Mammary epithelial cell (primary cell): ENCODE data around the gene CYB5A.

ENCODE experiments used
- EZH2 ChIP-seq: IDR thresholded peaks from 2 replicates; pipeline ENCODE4 v1.6.1; 2012; ENCODE audit warnings: low read length, inconsistent platforms, borderline replicate concordance
- TF ChIP-seq, protein P1 (sequence below), 2 donors: IDR thresholded peaks in 1 of 2; conservative IDR thresholded peaks in 1 of 2; 2 replicates each; pipeline ENCODE4 v1.5.1; 2011 to 2012; ENCODE audit warnings: inconsistent platforms in 2 of 2, low read length in 2 of 2, mild to moderate bottlenecking in 2 of 2, control low read depth in 1 of 2, low read depth in 1 of 2; ENCODE audit not compliant: insufficient read depth in 1 of 2; ENCODE audit errors: extremely low read depth in 1 of 2

DNA sequence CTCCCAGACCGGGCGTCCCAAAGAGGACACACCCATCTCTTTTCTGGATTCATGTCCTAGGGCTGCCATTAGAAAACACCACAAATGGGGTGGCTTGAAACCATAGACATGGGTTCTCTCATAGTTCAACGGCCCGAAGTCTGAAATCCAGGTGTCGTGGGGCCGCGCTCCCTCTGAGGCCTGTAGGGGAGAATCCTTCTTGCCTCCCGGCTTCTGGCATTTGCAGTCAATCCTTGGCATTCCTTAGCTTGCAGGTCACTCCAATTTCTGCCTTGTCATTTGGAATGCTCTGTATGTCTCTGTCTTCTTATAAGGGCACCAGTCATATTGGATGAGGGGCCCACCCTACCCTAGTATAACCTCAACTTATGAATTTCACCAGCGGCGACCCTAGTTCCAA, 65.1 kb downstream of the CYB5A start:
- TF ChIP-seq, protein P1, sequence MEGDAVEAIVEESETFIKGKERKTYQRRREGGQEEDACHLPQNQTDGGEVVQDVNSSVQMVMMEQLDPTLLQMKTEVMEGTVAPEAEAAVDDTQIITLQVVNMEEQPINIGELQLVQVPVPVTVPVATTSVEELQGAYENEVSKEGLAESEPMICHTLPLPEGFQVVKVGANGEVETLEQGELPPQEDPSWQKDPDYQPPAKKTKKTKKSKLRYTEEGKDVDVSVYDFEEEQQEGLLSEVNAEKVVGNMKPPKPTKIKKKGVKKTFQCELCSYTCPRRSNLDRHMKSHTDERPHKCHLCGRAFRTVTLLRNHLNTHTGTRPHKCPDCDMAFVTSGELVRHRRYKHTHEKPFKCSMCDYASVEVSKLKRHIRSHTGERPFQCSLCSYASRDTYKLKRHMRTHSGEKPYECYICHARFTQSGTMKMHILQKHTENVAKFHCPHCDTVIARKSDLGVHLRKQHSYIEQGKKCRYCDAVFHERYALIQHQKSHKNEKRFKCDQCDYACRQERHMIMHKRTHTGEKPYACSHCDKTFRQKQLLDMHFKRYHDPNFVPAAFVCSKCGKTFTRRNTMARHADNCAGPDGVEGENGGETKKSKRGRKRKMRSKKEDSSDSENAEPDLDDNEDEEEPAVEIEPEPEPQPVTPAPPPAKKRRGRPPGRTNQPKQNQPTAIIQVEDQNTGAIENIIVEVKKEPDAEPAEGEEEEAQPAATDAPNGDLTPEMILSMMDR (conservative IDR thresholded peaks at IDR 0.05 in 1 of 2, IDR thresholded peaks at IDR 0.05 in 1 of 2; ENCODE audit: extremely low read depth in 1 of 2, insufficient read depth in 1 of 2, low read depth in 1 of 2, low read length in 2 of 2), result no peak
- TF ChIP-seq EZH2, result no peak
